Karpas-422 (cell line): Measurements from ENCODE around the gene EPG5. TPM values are rescaled to one million over a fixed set of nuclear protein-coding genes. Genes with fewer than 3 reads are reported as not detected.

Experiments used
- DNase-seq: peaks from one replicate; pipeline ENCODE4 v3.0.0-alpha.2; 2015
- H2AFZ ChIP-seq: fragments of 200-600 bp; sonication (generic); 2 replicates; pipeline ENCODE4 v1.6.1; 2014; ENCODE audit warnings: antibody characterized with exemption, low read length, mixed read lengths
- H3K27ac ChIP-seq: fragments of 200-600 bp; sonication (generic); 2 replicates; pipeline ENCODE4 v1.5.1; 2014; ENCODE audit warnings: mild to moderate bottlenecking, low read length, moderate library complexity
- H3K27me3 ChIP-seq: fragments of 200-600 bp; sonication (generic); 2 replicates; pipeline ENCODE4 v1.6.1; 2014; ENCODE audit warnings: low read length, mixed read lengths
- H3K36me3 ChIP-seq: fragments of 200-600 bp; sonication (generic); 2 replicates; pipeline ENCODE4 v1.6.1; 2014; ENCODE audit warnings: low read length, mixed read lengths; ENCODE audit not compliant: insufficient read depth
- H3K4me1 ChIP-seq: fragments of 200-600 bp; sonication (generic); 2 replicates; pipeline ENCODE4 v1.6.1; 2014; ENCODE audit warnings: mild to moderate bottlenecking, low read length, mixed read lengths
- H3K4me2 ChIP-seq: fragments of 200-600 bp; sonication (generic); 2 replicates; pipeline ENCODE4 v1.6.1; 2014; ENCODE audit warnings: low read length, low read depth, mild to moderate bottlenecking; ENCODE audit not compliant: poor library complexity, severe bottlenecking
- H3K4me3 ChIP-seq: fragments of 200-600 bp; sonication (generic); 2 replicates; pipeline ENCODE4 v1.5.1; 2014; ENCODE audit warnings: mild to moderate bottlenecking, antibody characterized with exemption, low read length, mixed read lengths
- H3K79me2 ChIP-seq: fragments of 200-600 bp; sonication (generic); 2 replicates; pipeline ENCODE4 v1.6.1; 2014; ENCODE audit warnings: mild to moderate bottlenecking, low read length, mixed read lengths
- H3K9ac ChIP-seq: fragments of 200-600 bp; sonication (generic); 2 replicates; pipeline ENCODE4 v1.6.0; 2014; ENCODE audit warnings: low read length
- H3K9me2 ChIP-seq: fragments of 200-600 bp; sonication (generic), shearing (Covaris generic); replicated peaks from 2 replicates; pipeline ENCODE4 v1.6.0; 2014; ENCODE audit warnings: mild to moderate bottlenecking, low read length, moderate library complexity; ENCODE audit not compliant: insufficient read depth
- H3K9me3 ChIP-seq: fragments of 300-700, 200-600 bp; sonication (generic); 2 replicates; pipeline ENCODE4 v1.6.1; 2014; ENCODE audit warnings: low read length, mixed read lengths
- H4K20me1 ChIP-seq: fragments of 200-600 bp; sonication (generic); 2 replicates; pipeline ENCODE4 v1.6.1; 2014; ENCODE audit warnings: mild to moderate bottlenecking, antibody characterized with exemption, low read length, low read depth; ENCODE audit not compliant: insufficient read depth
- total RNA-seq: library from RNA; depleted of rRNA; stranded (reverse); fragments of >200 nt; shearing (Covaris generic); gene quantifications from 2 replicates; pipeline ENCODE4 v1.2.3, GENCODE V29; 2014; ENCODE audit warnings: low replicate concordance

Gene EPG5
- total RNA-seq, 1 experiment from 2014 or later: 33.2 TPM

DNA sequence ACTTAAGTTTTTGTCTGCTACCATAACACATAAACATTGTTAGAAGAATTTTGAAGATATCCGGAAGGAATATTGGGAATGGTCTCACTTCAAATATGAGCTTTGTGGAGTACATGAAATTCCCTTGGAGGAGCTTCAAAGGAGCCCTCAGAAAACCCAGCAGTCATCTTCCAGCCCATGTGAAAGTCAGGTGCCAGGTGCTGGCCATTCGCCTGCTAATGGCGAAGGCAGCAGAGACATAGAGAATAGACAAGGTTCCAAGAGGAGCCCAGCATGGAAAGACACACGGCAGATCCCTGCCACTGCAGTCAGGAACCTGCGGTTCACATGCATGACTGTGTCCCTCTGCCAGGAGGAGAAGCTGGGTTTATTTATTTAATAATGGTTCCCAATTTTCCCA lies 40.0 kb upstream of the EPG5 start:
- no peak for DNase-seq

DNA sequence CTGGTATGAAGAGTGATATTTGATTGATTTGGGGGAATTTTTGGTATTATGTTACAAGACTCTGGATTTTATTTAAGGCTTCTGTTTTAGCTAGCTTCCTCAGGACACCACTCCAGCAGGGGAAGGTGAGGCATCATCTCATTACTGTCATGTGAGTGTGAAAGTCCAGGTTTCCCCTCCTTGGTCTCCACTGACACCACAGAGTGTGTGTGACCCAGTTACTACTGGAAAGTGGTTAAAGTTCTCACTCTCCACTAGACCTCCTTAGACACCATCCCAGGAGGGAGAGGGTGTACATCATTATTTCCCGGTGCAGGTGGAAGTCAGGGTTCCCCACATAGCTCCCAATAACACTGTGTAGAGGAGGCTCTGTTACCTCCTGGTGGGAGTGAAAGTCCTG lies 35.8 kb upstream of the EPG5 start:
- H2AFZ ChIP-seq: no peak overlapping the region
- DNase-seq: no peak
- H3K4me3 ChIP-seq: no peak overlapping the region
- no peaks in the 10 kb centered on the region for H3K4me1 ChIP-seq
- H3K36me3 ChIP-seq: no peaks in the 10 kb centered on the region
- no peaks in the 10 kb centered on the region for H3K79me2 ChIP-seq
- H3K9me3 ChIP-seq: no peaks in the 10 kb centered on the region
- no peaks in the 10 kb centered on the region for H4K20me1 ChIP-seq
- H3K27ac ChIP-seq: no peak overlapping the region
- no peaks in the 10 kb centered on the region for H3K27me3 ChIP-seq
- H3K9me2 ChIP-seq: no peaks in the 10 kb centered on the region
- no peak overlapping the region for H3K9ac ChIP-seq
- H3K4me2 ChIP-seq: no peak overlapping the region

More for the DNA sequence above, 40.0 kb upstream of the EPG5 start:
- H3K9ac ChIP-seq: no peak overlapping the region
- no peak overlapping the region for H3K4me2 ChIP-seq
- no peak overlapping the region for H2AFZ ChIP-seq
- no peak overlapping the region for H3K27ac ChIP-seq
- H3K9me2 ChIP-seq: no peaks in the 10 kb centered on the region
- no peaks in the 10 kb centered on the region for H3K27me3 ChIP-seq
- no peaks in the 10 kb centered on the region for H3K9me3 ChIP-seq
- no peak overlapping the region for H3K4me3 ChIP-seq
- H4K20me1 ChIP-seq: no peaks in the 10 kb centered on the region
- H3K79me2 ChIP-seq: no peaks in the 10 kb centered on the region
- H3K4me1 ChIP-seq: peaks cover 11% of the 10 kb centered on the region
- no peaks in the 10 kb centered on the region for H3K36me3 ChIP-seq

DNA sequence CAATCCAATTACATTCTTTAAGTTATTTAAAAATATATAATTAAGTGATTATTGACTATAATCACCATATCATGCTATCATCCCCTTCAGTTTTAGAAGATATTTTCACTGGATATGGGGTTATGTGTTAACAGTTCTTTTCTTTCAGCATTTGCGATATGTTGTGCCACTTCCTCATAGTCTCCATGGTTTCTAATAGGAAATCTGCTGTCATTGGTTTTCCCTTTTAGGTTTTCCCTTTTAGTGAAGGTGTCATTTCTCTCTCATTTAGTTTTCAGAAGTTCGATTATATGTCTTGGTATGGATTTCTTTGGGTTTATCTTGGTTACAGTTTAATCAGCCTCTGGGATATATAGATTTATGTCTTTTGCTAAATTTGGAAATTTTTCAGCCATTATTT lies 34.8 kb upstream of the EPG5 start:
- Histone ChIP-seq H3K27ac (no peak overlapping the region), H3K9me2 (no peaks in the 10 kb centered on the region), H3K79me2 (no peaks in the 10 kb centered on the region), H4K20me1 (no peaks in the 10 kb centered on the region), H3K4me2 (no peak overlapping the region), H3K9ac (no peak overlapping the region), H3K4me3 (no peak overlapping the region), H3K27me3 (no peaks in the 10 kb centered on the region), H3K36me3 (no peaks in the 10 kb centered on the region), H2AFZ (no peak overlapping the region), H3K9me3 (no peaks in the 10 kb centered on the region), H3K4me1 (no peaks in the 10 kb centered on the region)
- DNase-seq: no peak

DNA sequence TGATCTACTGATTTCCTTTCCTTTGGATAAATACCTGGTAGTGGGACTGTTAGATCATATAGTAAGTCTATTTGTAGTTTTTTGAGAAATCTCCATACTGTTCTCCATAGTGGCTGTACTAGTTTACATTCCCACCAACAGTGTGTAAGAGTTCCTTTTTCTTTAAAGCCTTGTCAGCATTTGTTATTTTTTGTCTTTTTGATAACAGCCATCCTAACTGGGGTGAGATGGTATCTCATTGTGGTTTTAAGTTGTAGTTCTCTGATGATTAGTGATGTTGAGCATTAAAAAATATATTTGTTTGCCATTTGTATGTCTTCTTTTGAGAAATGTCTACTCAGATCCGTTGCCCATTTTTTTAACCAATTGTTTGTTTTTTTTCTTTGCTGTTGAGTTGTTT lies 33.9 kb upstream of the EPG5 start:
- Histone ChIP-seq H4K20me1 (no peaks in the 10 kb centered on the region), H3K27me3 (no peaks in the 10 kb centered on the region), H3K9ac (no peak overlapping the region), H3K4me1 (no peaks in the 10 kb centered on the region), H3K4me2 (no peak overlapping the region), H3K4me3 (no peak overlapping the region), H3K27ac (no peak overlapping the region), H2AFZ (no peak overlapping the region), H3K36me3 (no peaks in the 10 kb centered on the region), H3K9me2 (no peaks in the 10 kb centered on the region), H3K9me3 (no peaks in the 10 kb centered on the region), H3K79me2 (no peaks in the 10 kb centered on the region)
- DNase-seq: no peak

DNA sequence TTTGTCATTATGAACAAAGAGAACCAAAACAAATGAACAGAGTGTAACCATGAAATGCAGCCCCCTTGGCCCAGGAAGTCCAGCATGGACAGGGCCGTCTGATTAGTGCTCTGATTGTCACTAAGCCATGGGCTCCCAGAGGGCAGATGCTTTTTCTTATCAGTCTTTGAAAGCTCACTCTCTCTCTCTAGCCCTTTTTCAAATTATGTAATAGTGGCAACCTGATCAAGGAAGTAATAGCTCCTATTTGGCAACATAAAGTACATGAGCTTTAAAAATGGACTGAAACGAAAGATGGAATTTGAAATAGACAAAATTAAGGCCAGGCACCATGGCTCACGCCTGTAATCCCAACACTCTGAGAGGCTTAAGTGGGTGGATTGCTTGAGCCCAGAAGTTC lies 32.4 kb upstream of the EPG5 start:
- no peak overlapping the region for H3K27ac ChIP-seq
- H3K4me3 ChIP-seq: no peak overlapping the region
- no peak for DNase-seq
- no peaks in the 10 kb centered on the region for H3K36me3 ChIP-seq
- no peaks in the 10 kb centered on the region for H3K9me3 ChIP-seq
- H3K79me2 ChIP-seq: no peaks in the 10 kb centered on the region
- H3K4me2 ChIP-seq: no peak overlapping the region
- no peak overlapping the region for H2AFZ ChIP-seq
- H3K9ac ChIP-seq: no peak overlapping the region
- H3K9me2 ChIP-seq: no peaks in the 10 kb centered on the region
- no peaks in the 10 kb centered on the region for H3K27me3 ChIP-seq
- H3K4me1 ChIP-seq: no peaks in the 10 kb centered on the region
- no peaks in the 10 kb centered on the region for H4K20me1 ChIP-seq

DNA sequence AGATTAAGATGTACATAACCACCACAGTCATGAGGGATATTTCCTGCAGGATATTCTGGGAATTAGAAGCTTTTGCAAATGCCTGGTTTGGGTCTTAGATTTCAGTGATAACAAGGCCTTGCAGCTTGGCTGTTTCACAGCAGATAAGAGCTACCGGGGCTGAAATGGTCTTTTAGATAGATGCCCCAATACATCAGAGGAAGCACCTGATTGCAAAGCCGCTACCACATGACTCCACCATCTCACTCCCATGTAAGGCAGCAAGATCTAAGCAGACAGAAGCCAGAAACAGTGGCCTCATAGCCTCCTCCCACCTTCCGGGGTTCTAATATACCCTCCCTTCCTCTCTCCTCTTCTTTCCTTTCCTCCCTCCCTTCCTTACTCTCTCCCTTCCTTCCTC lies 31.1 kb upstream of the EPG5 start:
- H4K20me1 ChIP-seq: no peaks in the 10 kb centered on the region
- no peak overlapping the region for H3K4me2 ChIP-seq
- H3K27me3 ChIP-seq: no peaks in the 10 kb centered on the region
- H3K4me1 ChIP-seq: no peaks in the 10 kb centered on the region
- H3K27ac ChIP-seq: no peak overlapping the region
- H3K9me3 ChIP-seq: no peaks in the 10 kb centered on the region
- no peaks in the 10 kb centered on the region for H3K9me2 ChIP-seq
- no peak overlapping the region for H2AFZ ChIP-seq
- H3K79me2 ChIP-seq: no peaks in the 10 kb centered on the region
- DNase-seq: no peak
- H3K9ac ChIP-seq: no peak overlapping the region
- H3K36me3 ChIP-seq: no peaks in the 10 kb centered on the region
- no peak overlapping the region for H3K4me3 ChIP-seq

DNA sequence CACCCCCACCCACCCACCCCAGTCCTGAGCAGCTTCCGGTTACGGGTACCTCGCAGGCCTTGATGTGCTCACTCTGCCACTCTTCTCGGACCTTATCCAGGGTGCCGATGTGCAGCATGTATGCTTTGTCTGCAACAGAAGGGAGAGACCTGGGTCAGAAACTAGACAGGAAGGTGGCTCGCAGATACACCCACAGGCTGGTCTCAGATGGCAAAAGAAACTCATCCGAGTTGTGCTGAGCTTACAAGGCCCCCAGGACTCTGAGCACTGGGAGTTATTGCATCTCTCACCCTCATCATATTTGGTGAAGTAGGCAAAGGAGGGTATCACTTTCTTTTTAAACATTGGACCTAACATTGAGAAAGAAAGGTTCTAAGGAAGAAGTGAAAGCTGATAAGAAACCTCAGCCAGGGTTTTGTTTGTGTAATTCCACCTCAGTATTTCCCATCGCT lies 30.6 kb upstream of the EPG5 start:
- H3K9me3 ChIP-seq: no peaks in the 10 kb centered on the region
- no peaks in the 10 kb centered on the region for H3K9me2 ChIP-seq
- no peaks in the 10 kb centered on the region for H3K79me2 ChIP-seq
- no peak for DNase-seq
- H3K4me2 ChIP-seq: no peak overlapping the region
- H3K27ac ChIP-seq: no peak overlapping the region
- no peak overlapping the region for H2AFZ ChIP-seq
- no peaks in the 10 kb centered on the region for H3K36me3 ChIP-seq
- H3K4me1 ChIP-seq: no peaks in the 10 kb centered on the region
- no peak overlapping the region for H3K9ac ChIP-seq
- no peaks in the 10 kb centered on the region for H3K27me3 ChIP-seq
- H4K20me1 ChIP-seq: no peaks in the 10 kb centered on the region
- no peak overlapping the region for H3K4me3 ChIP-seq

DNA sequence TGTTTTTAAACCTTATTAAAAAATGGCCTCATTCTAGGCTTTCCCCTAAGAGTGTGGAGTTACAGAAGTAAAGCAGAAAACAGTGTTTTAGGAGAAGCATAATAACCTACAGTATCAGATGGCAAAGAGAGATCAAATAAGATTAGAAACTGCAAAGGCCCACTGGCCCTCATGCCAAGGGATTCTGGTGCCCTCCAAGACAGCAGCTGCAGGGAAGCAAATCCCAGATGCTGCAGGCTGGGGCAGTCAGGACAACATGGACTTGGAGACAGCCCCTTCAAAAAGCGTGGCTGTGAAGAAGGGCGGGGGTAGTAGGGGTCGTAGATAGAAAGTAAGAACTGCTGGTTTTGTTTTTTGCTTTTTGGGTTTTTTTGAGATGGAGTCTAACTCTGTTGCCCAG lies 28.3 kb upstream of the EPG5 start:
- Histone ChIP-seq H3K9me3 (no peaks in the 10 kb centered on the region), H3K36me3 (no peaks in the 10 kb centered on the region), H3K4me1 (no peaks in the 10 kb centered on the region), H3K4me3 (no peak overlapping the region), H4K20me1 (no peaks in the 10 kb centered on the region), H3K27me3 (no peaks in the 10 kb centered on the region), H2AFZ (no peak overlapping the region), H3K9me2 (no peaks in the 10 kb centered on the region), H3K27ac (no peak overlapping the region), H3K4me2 (no peak overlapping the region), H3K9ac (no peak overlapping the region), H3K79me2 (no peaks in the 10 kb centered on the region)
- no peak for DNase-seq

DNA sequence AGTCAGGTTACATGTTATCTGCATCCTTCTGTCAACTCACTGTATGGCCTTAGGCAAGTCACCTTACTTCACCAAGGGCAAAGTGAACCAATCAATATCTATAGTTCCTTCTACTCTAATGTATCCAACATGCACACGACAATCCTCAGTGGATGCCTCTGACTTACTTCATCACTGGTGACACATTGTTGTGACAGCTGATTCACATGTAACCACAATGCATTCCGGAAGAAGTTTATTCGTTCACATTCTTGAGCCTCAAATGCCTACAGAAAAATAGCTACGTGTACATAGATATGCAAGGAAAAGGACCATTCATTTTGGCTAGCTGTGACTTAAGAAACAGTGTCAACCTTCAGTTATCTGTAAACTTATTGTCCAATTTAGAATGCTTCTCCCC lies 26.3 kb upstream of the EPG5 start:
- DNase-seq: no peak
- Histone ChIP-seq H3K9ac (no peak overlapping the region), H3K9me2 (no peaks in the 10 kb centered on the region), H3K4me1 (no peaks in the 10 kb centered on the region), H3K27me3 (no peaks in the 10 kb centered on the region), H3K79me2 (no peaks in the 10 kb centered on the region), H3K36me3 (no peaks in the 10 kb centered on the region), H3K4me3 (no peak overlapping the region), H3K27ac (no peak overlapping the region), H2AFZ (no peak overlapping the region), H3K9me3 (no peaks in the 10 kb centered on the region), H4K20me1 (no peaks in the 10 kb centered on the region), H3K4me2 (no peak overlapping the region)
